H1 (cell line): Measurements from ENCODE around the gene CLDN6. TPM values are rescaled to one million over a fixed set of nuclear protein-coding genes. Genes with fewer than 3 reads are reported as not detected.

Source experiments
- ASH2L ChIP-seq: fragments of 200-600, 300-600 bp; sonication (generic); IDR thresholded peaks from one replicate; pipeline ENCODE4 v1.7.1; 2017; ENCODE audit warnings: low read length
- MAFK ChIP-seq: IDR thresholded peaks from 2 replicates; pipeline ENCODE4 v1.6.1; 2012; ENCODE audit warnings: low read depth, mild to moderate bottlenecking, improper control_type of control experiment, low read length
- SIN3A ChIP-seq, 2 experiments: IDR thresholded peaks in 1 of 2; conservative IDR thresholded peaks in 1 of 2; 2 replicates each; pipeline ENCODE4 v1.6.1; 2011 to 2012; ENCODE audit warnings: low read length in 2 of 2, improper control_type of control experiment in 1 of 2, low read depth in 1 of 2, mild to moderate bottlenecking in 1 of 2
- SP2 ChIP-seq: IDR thresholded peaks from 2 replicates; pipeline ENCODE4 v1.6.1; 2012; ENCODE audit warnings: mild to moderate bottlenecking, low read length, inconsistent platforms
- polyA plus RNA-seq, 7 experiments: library from polyadenylated mRNA; depleted of rRNA in 3 of 7; stranded (reverse) in 5 of 7; unstranded in 2 of 7; fragments of >200 nt in 5 of 7; fragments of 200-250 nt in 2 of 7; gene quantifications; 1 replicate in 5 of 7; 2 replicates in 1 of 7; 4 replicates in 1 of 7; pipeline versions ENCODE4 v1.2.1 to v1.2.3, GENCODE V29; 2011 to 2013; ENCODE audit warnings: missing spikeins in 2 of 7, mixed read lengths in 2 of 7
- total RNA-seq: library from RNA; stranded (reverse); fragmentation: NEBNext Ultra II Directional; extraction: Animal tissue kit (Norgen Biotek cat#: 25700); gene quantifications from 2 replicates; pipeline ENCODE4 v1.2.1, GENCODE V29; 2021
- TF ChIP-seq, protein P1 (sequence below): IDR thresholded peaks from 2 replicates; pipeline ENCODE4 v1.6.1; 2012; ENCODE audit warnings: inconsistent platforms

Gene CLDN6
- total and polyA plus RNA-seq, 2 of the 8 experiments (the other 6 are each of a cell fraction or from before 2014, with no cell fraction given) = 747 to 1,115 TPM

DNA sequence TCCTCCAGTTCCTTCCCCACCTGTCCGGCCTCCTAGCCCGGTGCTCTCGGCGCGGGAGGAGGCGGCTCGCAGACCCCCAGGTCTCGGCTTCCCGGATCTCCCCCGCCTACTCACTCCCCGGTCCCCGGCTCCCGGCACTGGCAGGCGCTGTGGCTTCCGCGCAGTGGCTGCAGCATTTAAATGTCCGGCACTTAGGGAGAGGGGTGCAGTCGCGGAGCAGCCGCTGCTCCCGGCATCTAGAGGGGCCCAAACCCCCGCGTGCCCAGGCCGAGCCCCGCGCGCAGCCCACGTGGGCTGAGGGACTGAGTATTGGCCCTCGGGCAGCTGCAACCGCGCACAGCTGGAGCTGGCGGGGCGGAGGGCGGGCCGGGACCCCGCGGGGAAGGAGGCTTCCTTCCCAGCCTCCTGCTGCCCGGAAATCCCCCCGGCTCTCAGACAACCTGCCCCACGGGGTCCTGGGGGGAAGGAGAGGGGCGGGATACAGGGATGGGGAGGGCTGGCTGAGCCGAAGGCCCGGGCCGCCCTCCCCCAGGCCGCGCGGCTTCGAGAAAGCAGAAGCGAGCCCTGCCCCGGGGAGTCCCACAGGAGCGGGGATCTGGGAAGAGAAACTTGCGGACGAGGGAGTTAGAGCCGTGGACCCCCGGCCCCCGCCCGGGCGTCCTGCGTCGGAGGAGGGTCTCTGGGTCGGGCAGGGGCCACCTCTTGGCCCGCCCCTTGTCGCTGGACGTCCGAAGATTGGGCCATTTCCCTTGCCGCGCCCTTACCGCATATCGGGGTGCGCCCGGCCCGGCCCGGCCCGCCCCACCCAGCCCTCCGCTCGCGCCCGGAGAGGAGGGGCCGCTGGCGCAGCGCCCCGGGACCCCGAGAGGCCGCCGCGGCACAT, 28.0 kb upstream of the CLDN6 start, which contains the start of gene MMP25 (continued):
- no peak for TF ChIP-seq MAFK
- TF ChIP-seq, protein P1, sequence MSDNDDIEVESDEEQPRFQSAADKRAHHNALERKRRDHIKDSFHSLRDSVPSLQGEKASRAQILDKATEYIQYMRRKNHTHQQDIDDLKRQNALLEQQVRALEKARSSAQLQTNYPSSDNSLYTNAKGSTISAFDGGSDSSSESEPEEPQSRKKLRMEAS = peak; percentile 60; the same call in 1 of the 2 replicates
- no peak for TF ChIP-seq SP2
- TF ChIP-seq SIN3A (conservative IDR thresholded peaks at IDR 0.05 in 1 of 2, IDR thresholded peaks at IDR 0.05 in 1 of 2; ENCODE audit: low read depth in 1 of 2, low read length in 2 of 2) = peak in 1 of 2 experiments; percentile 38; a peak in 1 of 4 replicates
- peak; percentile 13 for TF ChIP-seq ASH2L
